IPS DF 4.7 (cell line): ENCODE measurements around the gene PBX3.

Experiments
- DNase-seq: peaks from one replicate; pipeline ENCODE4 v3.0.0-alpha.2; 2013; ENCODE audit warnings: low spot score; ENCODE audit errors: extremely low read depth

The PBX3 gene

GRCh38 chr9:125748446-125749099 is 1.4 kb downstream of the PBX3 start:
- no peak for DNase-seq

- no peak for DNase-seq
Observed at GRCh38 chr9:125749287-125749935, 2.2 kb downstream of the PBX3 start.

GRCh38 chr9:125749951-125750626 is 2.9 kb downstream of the PBX3 start:
- no peak for DNase-seq

GRCh38 chr9:125750627-125751011 is 3.4 kb downstream of the PBX3 start:
- no peak for DNase-seq

- no peak for DNase-seq
Observed at GRCh38 chr9:125752070-125752628, 5.0 kb downstream of the PBX3 start.

GRCh38 chr9:125754096-125754495 is 6.9 kb downstream of the PBX3 start:
- DNase-seq: no peak

GRCh38 chr9:125755340-125755739 is 8.2 kb downstream of the PBX3 start:
- no peak for DNase-seq

GRCh38 chr9:125756518-125756917 is 9.3 kb downstream of the PBX3 start:
- no peak for DNase-seq

GRCh38 chr9:125757834-125758233 is 10.7 kb downstream of the PBX3 start:
- DNase-seq: no peak

- DNase-seq: no peak
Observed at GRCh38 chr9:125758986-125759763, 12.0 kb downstream of the PBX3 start.

GRCh38 chr9:125759764-125760129 is 12.6 kb downstream of the PBX3 start:
- no peak for DNase-seq

- DNase-seq: no peak
Observed at GRCh38 chr9:125760537-125760936, 13.4 kb downstream of the PBX3 start.

GRCh38 chr9:125761676-125762450 is 14.7 kb downstream of the PBX3 start:
- no peak for DNase-seq

GRCh38 chr9:125763394-125763801 is 16.2 kb downstream of the PBX3 start:
- DNase-seq: no peak

GRCh38 chr9:125764198-125764597 is 17.0 kb downstream of the PBX3 start:
- DNase-seq: no peak

GRCh38 chr9:125766468-125767221 is 19.5 kb downstream of the PBX3 start:
- no peak for DNase-seq

GRCh38 chr9:125767349-125767748 is 20.2 kb downstream of the PBX3 start:
- no peak for DNase-seq

- no peak for DNase-seq
Observed at GRCh38 chr9:125768803-125769202, 21.6 kb downstream of the PBX3 start.

- no peak for DNase-seq
Observed at GRCh38 chr9:125771037-125771436, 23.9 kb downstream of the PBX3 start.

GRCh38 chr9:125772740-125773139 is 25.6 kb downstream of the PBX3 start:
- DNase-seq: no peak
